Natural killer cell (primary cell): Measurements from ENCODE around the gene LRRN2. TPM values are rescaled to one million over a fixed set of nuclear protein-coding genes. Genes with fewer than 3 reads are reported as not detected.

ENCODE experiments used
- ATAC-seq, 3 donors: fragments of 150-1000 bp in 2 of 3; fragments of 200-7000 bp in 1 of 3; cut with Tn5 transposase; 1 replicate in 1 of 3; 2 replicates in 2 of 3; pipeline ENCODE4 v1.10.0; 2021; ENCODE audit warnings: mild to moderate bottlenecking in 2 of 3, moderate library complexity in 2 of 3
- DNase-seq, 2 donors: peaks; one replicate each; pipeline versions ENCODE4 v3.0.0 to v3.0.0-alpha.2; 2013 to 2021; ENCODE audit warnings: mixed read lengths in 1 of 2
- H3K27ac ChIP-seq: one replicate; pipeline ENCODE4 v1.5.1; 2013; ENCODE audit warnings: mild to moderate bottlenecking, low read length
- H3K27me3 ChIP-seq: one replicate; pipeline ENCODE4 v1.6.1; 2013; ENCODE audit warnings: low read length; ENCODE audit not compliant: control insufficient read depth, insufficient read depth
- H3K36me3 ChIP-seq: one replicate; pipeline ENCODE4 v1.6.1; 2013; ENCODE audit warnings: low read length; ENCODE audit not compliant: control insufficient read depth, insufficient read depth
- H3K4me1 ChIP-seq: one replicate; pipeline ENCODE4 v1.6.1; 2013; ENCODE audit warnings: low read length; ENCODE audit not compliant: control insufficient read depth, insufficient read depth
- H3K4me3 ChIP-seq: one replicate; pipeline ENCODE4 v1.5.1; 2013; ENCODE audit warnings: low read length
- H3K9me3 ChIP-seq: one replicate; pipeline ENCODE4 v1.6.1; 2013; ENCODE audit warnings: low read length; ENCODE audit not compliant: control insufficient read depth, insufficient read depth
- H3K27ac Mint-ChIP-seq, 2 donors: one replicate each; pipeline ENCODE4 v1.8.0; 2022; ENCODE audit warnings: mild to moderate bottlenecking in 2 of 2, mixed read lengths in 2 of 2, moderate library complexity in 1 of 2
- H3K27me3 Mint-ChIP-seq, 2 donors: one replicate each; pipeline ENCODE4 v1.8.0; 2022; ENCODE audit warnings: low read depth in 2 of 2, mixed read lengths in 2 of 2
- H3K36me3 Mint-ChIP-seq: one replicate; pipeline ENCODE4 v1.8.0; 2022; ENCODE audit warnings: mixed read lengths
- H3K4me1 Mint-ChIP-seq, 2 donors: one replicate each; pipeline ENCODE4 v1.8.0; 2022; ENCODE audit warnings: mixed read lengths in 2 of 2
- H3K4me3 Mint-ChIP-seq: one replicate; pipeline ENCODE4 v1.8.0; 2022; ENCODE audit warnings: mild to moderate bottlenecking, moderate library complexity, mixed read lengths
- H3K9me3 Mint-ChIP-seq, 2 donors: one replicate each; pipeline ENCODE4 v1.8.0; 2022; ENCODE audit warnings: mixed read lengths in 2 of 2
- WGBS: methylation state at CpG from one replicate; pipeline ENCODE4 v1.1.7; 2013; ENCODE audit warnings: missing lambda C conversion rate; ENCODE audit not compliant: insufficient coverage; 5-methylcytosine and 5-hydroxymethylcytosine counted together
- intact Hi-C: fragments of 100-400 bp; cut with micrococcal nuclease; formaldehyde crosslinking; loops from one replicate; pipeline ENCODE4 v1.14.2; 2022
- total RNA-seq, 4 donors: library from RNA; stranded (reverse); fragments of 120-200 nt in 1 of 4; gene quantifications; one replicate each; pipeline versions ENCODE4 v1.2.3 to v1.2.4, GENCODE V29; 2013 to 2022
- TF ChIP-seq, protein P1 (sequence below): fragments of 200-600 bp; IDR thresholded peaks from one replicate; pipeline ENCODE4 v1.8.0; 2022; ENCODE audit warnings: antibody characterized with exemption

LRRN2 gene
- total RNA-seq, 3 donors from 2014 or later (not counting 1 experiment from before 2014, with no cell fraction given) = 0.10 to 0.27 TPM; not detected in 1

- 73% methylated on average over 11 of the region's 11 CpGs for WGBS
Observed at GRCh38 chr1:204584699-204585372, 100.7 kb downstream of the LRRN2 start.

DNA sequence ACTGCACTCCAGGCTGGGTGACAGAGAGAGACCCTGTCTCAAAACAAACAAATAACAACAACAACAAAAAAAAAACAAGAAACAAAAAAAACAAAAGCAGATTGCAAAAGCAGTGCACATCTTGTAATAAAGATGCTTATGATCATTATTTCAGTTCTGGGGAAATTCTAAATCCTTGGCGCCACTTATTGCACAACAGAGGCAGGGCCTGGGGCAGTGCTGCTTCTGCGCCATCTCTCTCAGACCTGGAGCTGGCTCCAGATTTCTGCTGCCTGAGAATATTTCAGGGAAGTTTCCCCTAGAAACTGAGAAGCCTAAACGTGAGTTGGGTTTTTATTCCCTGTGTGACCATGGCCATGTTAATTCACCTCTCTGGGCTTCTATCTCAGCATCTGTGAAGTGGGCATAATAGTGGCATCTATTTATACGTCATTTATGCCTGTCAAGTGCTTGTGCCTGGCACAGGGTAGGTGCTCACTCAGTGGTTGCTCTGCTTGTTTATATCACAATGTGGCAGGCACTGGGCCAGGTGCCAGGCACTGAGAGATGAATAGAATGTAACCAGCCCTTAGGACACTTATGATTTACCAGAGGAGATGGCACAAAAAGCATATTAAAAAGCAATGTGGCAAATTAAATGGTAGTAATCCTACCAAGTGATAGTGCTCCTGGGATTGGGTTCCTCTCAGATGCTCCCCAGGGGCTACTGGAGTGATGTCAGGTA lies 101.5 kb downstream of the LRRN2 start:
- Histone ChIP-seq H3K36me3 (no peaks in the 10 kb centered on the region), H3K9me3 (no peaks in the 10 kb centered on the region), H3K27me3 (no peaks in the 10 kb centered on the region), H3K27ac (peak overlapping the region; percentile 34), H3K4me3 (no peak overlapping the region), H3K4me1 (peaks cover 25% of the 10 kb centered on the region)
- no peaks in the 10 kb centered on the region for H3K36me3 Mint-ChIP-seq
- DNase-seq = no peak
- peak overlapping the region in 1 of 2 donors; percentile 65 for H3K27ac Mint-ChIP-seq
- intact Hi-C loops = no loop called here
- no peaks in the 10 kb centered on the region for H3K9me3 Mint-ChIP-seq
- H3K27me3 Mint-ChIP-seq = no peaks in the 10 kb centered on the region
- 89% methylated on average over 4 of the region's 4 CpGs for WGBS
- TF ChIP-seq, protein P1, sequence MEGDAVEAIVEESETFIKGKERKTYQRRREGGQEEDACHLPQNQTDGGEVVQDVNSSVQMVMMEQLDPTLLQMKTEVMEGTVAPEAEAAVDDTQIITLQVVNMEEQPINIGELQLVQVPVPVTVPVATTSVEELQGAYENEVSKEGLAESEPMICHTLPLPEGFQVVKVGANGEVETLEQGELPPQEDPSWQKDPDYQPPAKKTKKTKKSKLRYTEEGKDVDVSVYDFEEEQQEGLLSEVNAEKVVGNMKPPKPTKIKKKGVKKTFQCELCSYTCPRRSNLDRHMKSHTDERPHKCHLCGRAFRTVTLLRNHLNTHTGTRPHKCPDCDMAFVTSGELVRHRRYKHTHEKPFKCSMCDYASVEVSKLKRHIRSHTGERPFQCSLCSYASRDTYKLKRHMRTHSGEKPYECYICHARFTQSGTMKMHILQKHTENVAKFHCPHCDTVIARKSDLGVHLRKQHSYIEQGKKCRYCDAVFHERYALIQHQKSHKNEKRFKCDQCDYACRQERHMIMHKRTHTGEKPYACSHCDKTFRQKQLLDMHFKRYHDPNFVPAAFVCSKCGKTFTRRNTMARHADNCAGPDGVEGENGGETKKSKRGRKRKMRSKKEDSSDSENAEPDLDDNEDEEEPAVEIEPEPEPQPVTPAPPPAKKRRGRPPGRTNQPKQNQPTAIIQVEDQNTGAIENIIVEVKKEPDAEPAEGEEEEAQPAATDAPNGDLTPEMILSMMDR = no peak
- H3K4me1 Mint-ChIP-seq = peaks cover 14 to 25% of the 10 kb centered on the region in 2 donors
- ATAC-seq = no peak
- no peak overlapping the region for H3K4me3 Mint-ChIP-seq

More at GRCh38 chr1:204584699-204585372, 100.7 kb downstream of the LRRN2 start:
- Mint-ChIP-seq H3K4me1 (peaks cover 12 to 30% of the 10 kb centered on the region in 2 donors), H3K27ac (peak overlapping the region in 1 of 2 donors; percentile 65), H3K9me3 (no peaks in the 10 kb centered on the region), H3K4me3 (peak overlapping the region; percentile 52), H3K27me3 (no peaks in the 10 kb centered on the region), H3K36me3 (no peaks in the 10 kb centered on the region)
- Histone ChIP-seq H3K27ac (peak overlapping the region; percentile 34), H3K36me3 (no peaks in the 10 kb centered on the region), H3K4me3 (no peak overlapping the region), H3K4me1 (peaks cover 25% of the 10 kb centered on the region), H3K9me3 (no peaks in the 10 kb centered on the region), H3K27me3 (no peaks in the 10 kb centered on the region)
- DNase-seq (peak in 1 of 2 donors; percentile 57), ATAC-seq (peak; percentile 64 to 83 (median 80))
- TF ChIP-seq, protein P1 = no peak
- intact Hi-C loops = no loop called here

GRCh38 chr1:204581759-204582158 lies 103.8 kb downstream of the LRRN2 start:
- Histone ChIP-seq H3K27ac (no peak overlapping the region), H3K36me3 (no peaks in the 10 kb centered on the region), H3K27me3 (no peaks in the 10 kb centered on the region), H3K4me1 (peaks cover 32% of the 10 kb centered on the region), H3K4me3 (no peak overlapping the region), H3K9me3 (no peaks in the 10 kb centered on the region)
- Mint-ChIP-seq H3K4me3 (no peak overlapping the region), H3K27ac (no peak overlapping the region), H3K4me1 (peaks cover 16 to 30% of the 10 kb centered on the region in 2 donors), H3K9me3 (no peaks in the 10 kb centered on the region), H3K27me3 (no peaks in the 10 kb centered on the region), H3K36me3 (no peaks in the 10 kb centered on the region)
- DNase-seq (no peak), ATAC-seq (no peak)
- 91% methylated on average over 2 of the region's 3 CpGs for WGBS
- intact Hi-C loops = no loop called here
- TF ChIP-seq, protein P1 = no peak
